Esophagus muscularis mucosa (tissue), 4 donors: ENCODE data around the gene PLCL1.

Experiments
- CTCF ChIP-seq, 3 experiments: fragments of 200-600 bp in 2 of 3; fragments of 450-650 bp in 1 of 3; sonication (generic) in 2 of 3; IDR thresholded peaks; one replicate each; pipeline ENCODE4 v1.5.1; 2017 to 2019; ENCODE audit warnings: antibody characterized with exemption in 3 of 3, mild to moderate bottlenecking in 2 of 3, moderate library complexity in 1 of 3
- EP300 ChIP-seq: sonication (generic); formaldehyde crosslinking; IDR thresholded peaks from one replicate; pipeline ENCODE4 v1.6.1; 2017; ENCODE audit warnings: antibody characterized with exemption
- POLR2A ChIP-seq: fragments of 450-650 bp; IDR thresholded peaks from one replicate; pipeline ENCODE4 v1.6.1; 2017; ENCODE audit warnings: antibody characterized with exemption, moderate library complexity, mild to moderate bottlenecking, low read depth
- POLR2AphosphoS5 ChIP-seq, 2 donors: sonication (generic); formaldehyde crosslinking; IDR thresholded peaks; one replicate each; pipeline ENCODE4 v1.6.1; 2017; ENCODE audit warnings: antibody characterized with exemption in 2 of 2

GRCh38 chr2:198187841-198188240 is 383.4 kb downstream of the PLCL1 start:
- TF ChIP-seq POLR2A (no peak), CTCF (IDR thresholded peaks at IDR 0.05) (no peak), POLR2AphosphoS5 (IDR thresholded peaks at IDR 0.05) (no peak), EP300 (no peak)
